Measurements from ENCODE around the gene TSR3. TPM values are rescaled to one million over a fixed set of nuclear protein-coding genes. Genes with fewer than 3 reads are reported as not detected.

Gene TSR3
- total and polyA plus RNA-seq, 2 of the 13 experiments (the other 11 are each of a cell fraction or from before 2014, with no cell fraction given), result 24.2 to 51.0 TPM

DNA sequence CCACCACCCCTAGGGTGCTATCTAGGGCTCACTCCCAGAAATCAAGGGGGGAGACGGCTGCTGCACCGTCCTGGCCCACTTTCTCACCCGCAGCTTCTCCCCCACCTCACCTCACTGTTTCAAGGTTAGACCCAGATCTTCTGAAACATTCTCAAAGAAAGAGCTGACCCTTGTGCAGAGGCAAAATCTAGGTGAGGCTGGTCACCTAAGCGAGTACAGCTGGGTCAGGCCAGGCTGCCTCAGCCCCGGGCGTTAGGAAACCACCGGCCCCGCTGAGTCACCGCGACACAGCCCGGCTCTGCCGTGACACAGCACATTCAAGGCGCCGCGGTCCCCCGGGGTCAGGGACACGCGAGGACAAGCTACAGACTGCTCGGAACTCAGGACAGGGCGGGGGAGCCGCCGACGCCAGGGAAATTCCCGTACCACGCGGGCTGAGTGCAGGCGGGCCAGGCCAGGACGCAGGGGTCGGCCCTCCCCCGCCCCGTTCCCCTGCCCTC is 27.2 kb upstream of the TSR3 start (continued):
- TF ChIP-seq HOXA3 (CRISPR knock-in tag; IDR thresholded peaks at IDR 0.05), result peak; percentile 31; the same call in 1 of the 2 replicates
- TF ChIP-seq HOXD1 (CRISPR knock-in tag; IDR thresholded peaks at IDR 0.05), result no peak
- TF ChIP-seq, protein P1, sequence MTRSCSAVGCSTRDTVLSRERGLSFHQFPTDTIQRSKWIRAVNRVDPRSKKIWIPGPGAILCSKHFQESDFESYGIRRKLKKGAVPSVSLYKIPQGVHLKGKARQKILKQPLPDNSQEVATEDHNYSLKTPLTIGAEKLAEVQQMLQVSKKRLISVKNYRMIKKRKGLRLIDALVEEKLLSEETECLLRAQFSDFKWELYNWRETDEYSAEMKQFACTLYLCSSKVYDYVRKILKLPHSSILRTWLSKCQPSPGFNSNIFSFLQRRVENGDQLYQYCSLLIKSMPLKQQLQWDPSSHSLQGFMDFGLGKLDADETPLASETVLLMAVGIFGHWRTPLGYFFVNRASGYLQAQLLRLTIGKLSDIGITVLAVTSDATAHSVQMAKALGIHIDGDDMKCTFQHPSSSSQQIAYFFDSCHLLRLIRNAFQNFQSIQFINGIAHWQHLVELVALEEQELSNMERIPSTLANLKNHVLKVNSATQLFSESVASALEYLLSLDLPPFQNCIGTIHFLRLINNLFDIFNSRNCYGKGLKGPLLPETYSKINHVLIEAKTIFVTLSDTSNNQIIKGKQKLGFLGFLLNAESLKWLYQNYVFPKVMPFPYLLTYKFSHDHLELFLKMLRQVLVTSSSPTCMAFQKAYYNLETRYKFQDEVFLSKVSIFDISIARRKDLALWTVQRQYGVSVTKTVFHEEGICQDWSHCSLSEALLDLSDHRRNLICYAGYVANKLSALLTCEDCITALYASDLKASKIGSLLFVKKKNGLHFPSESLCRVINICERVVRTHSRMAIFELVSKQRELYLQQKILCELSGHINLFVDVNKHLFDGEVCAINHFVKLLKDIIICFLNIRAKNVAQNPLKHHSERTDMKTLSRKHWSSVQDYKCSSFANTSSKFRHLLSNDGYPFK (CRISPR knock-in tag; IDR thresholded peaks at IDR 0.05; ENCODE audit: borderline replicate concordance), result no peak
- TF ChIP-seq ZNF136 (CRISPR knock-in tag; IDR thresholded peaks at IDR 0.05; ENCODE audit: low read depth), result no peak
- no peak for TF ChIP-seq LCORL (IDR thresholded peaks at IDR 0.05)
- peak; percentile 42; the same call in 1 of the 2 replicates for TF ChIP-seq LCORL (CRISPR knock-in tag; IDR thresholded peaks at IDR 0.05)
- TF ChIP-seq, protein P2, sequence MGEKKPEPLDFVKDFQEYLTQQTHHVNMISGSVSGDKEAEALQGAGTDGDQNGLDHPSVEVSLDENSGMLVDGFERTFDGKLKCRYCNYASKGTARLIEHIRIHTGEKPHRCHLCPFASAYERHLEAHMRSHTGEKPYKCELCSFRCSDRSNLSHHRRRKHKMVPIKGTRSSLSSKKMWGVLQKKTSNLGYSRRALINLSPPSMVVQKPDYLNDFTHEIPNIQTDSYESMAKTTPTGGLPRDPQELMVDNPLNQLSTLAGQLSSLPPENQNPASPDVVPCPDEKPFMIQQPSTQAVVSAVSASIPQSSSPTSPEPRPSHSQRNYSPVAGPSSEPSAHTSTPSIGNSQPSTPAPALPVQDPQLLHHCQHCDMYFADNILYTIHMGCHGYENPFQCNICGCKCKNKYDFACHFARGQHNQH (CRISPR knock-in tag; IDR thresholded peaks at IDR 0.05), result peak; percentile 73; the same call in 1 of the 2 replicates
- peak; percentile 74 for TF ChIP-seq AGO2 (optimal IDR thresholded peaks at IDR 0.05; ENCODE audit: low read depth, low read length)
- no peak for TF ChIP-seq SP1 (IDR thresholded peaks at IDR 0.05)
- peak; percentile 28; the same call in 1 of the 2 replicates for TF ChIP-seq SP1 (CRISPR knock-in tag; IDR thresholded peaks at IDR 0.05)
- peak; percentile 59 for TF ChIP-seq TEAD3 (CRISPR knock-in tag; optimal IDR thresholded peaks at IDR 0.05; ENCODE audit: borderline replicate concordance)
- no peak for TF ChIP-seq FLYWCH1 (CRISPR knock-in tag; IDR thresholded peaks at IDR 0.05)
- no peak for TF ChIP-seq ZNF225 (CRISPR knock-in tag; IDR thresholded peaks at IDR 0.05)
- no peak for TF ChIP-seq ZNF746 (CRISPR knock-in tag; IDR thresholded peaks at IDR 0.05)
- no peak for TF ChIP-seq ZNF329 (CRISPR knock-in tag; IDR thresholded peaks at IDR 0.05; ENCODE audit: low read depth)
- peak; percentile 28; the same call in 1 of the 2 replicates for TF ChIP-seq FOXK1 (CRISPR knock-in tag; IDR thresholded peaks at IDR 0.05; ENCODE audit: borderline replicate concordance, low read depth)
- TF ChIP-seq, protein P3, sequence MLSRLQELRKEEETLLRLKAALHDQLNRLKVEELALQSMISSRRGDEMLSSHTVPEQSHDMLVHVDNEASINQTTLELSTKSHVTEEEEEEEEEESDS (CRISPR knock-in tag; IDR thresholded peaks at IDR 0.05; ENCODE audit: borderline replicate concordance), result no peak
- TF ChIP-seq, protein P4, sequence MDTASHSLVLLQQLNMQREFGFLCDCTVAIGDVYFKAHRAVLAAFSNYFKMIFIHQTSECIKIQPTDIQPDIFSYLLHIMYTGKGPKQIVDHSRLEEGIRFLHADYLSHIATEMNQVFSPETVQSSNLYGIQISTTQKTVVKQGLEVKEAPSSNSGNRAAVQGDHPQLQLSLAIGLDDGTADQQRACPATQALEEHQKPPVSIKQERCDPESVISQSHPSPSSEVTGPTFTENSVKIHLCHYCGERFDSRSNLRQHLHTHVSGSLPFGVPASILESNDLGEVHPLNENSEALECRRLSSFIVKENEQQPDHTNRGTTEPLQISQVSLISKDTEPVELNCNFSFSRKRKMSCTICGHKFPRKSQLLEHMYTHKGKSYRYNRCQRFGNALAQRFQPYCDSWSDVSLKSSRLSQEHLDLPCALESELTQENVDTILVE (CRISPR knock-in tag; IDR thresholded peaks at IDR 0.05), result 0 out of 2 replicates have a peak, but pooled peaks have one; percentile 31
- no peak for TF ChIP-seq ONECUT2 (CRISPR knock-in tag; IDR thresholded peaks at IDR 0.05)
- TF ChIP-seq, protein P5, sequence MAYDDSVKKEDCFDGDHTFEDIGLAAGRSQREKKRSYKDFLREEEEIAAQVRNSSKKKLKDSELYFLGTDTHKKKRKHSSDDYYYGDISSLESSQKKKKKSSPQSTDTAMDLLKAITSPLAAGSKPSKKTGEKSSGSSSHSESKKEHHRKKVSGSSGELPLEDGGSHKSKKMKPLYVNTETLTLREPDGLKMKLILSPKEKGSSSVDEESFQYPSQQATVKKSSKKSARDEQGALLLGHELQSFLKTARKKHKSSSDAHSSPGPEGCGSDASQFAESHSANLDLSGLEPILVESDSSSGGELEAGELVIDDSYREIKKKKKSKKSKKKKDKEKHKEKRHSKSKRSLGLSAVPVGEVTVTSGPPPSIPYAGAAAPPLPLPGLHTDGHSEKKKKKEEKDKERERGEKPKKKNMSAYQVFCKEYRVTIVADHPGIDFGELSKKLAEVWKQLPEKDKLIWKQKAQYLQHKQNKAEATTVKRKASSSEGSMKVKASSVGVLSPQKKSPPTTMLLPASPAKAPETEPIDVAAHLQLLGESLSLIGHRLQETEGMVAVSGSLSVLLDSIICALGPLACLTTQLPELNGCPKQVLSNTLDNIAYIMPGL (CRISPR knock-in tag; IDR thresholded peaks at IDR 0.05; ENCODE audit: borderline replicate concordance in 1 of 2, low read depth in 1 of 2), result peak in 1 of 2 experiments; percentile 67; a peak in 1 of 4 replicates
- TF ChIP-seq HDAC2 (CRISPR knock-in tag; IDR thresholded peaks at IDR 0.05), result peak; percentile 52; the same call in 1 of the 2 replicates
- TF ChIP-seq MTF2 (CRISPR knock-in tag; IDR thresholded peaks at IDR 0.05; ENCODE audit: borderline replicate concordance), result peak; percentile 61; the same call in 1 of the 2 replicates
- TF ChIP-seq BCL6 (CRISPR knock-in tag; IDR thresholded peaks at IDR 0.05), result peak; percentile 6; the same call in 1 of the 2 replicates
- TF ChIP-seq KDM5A (IDR thresholded peaks at IDR 0.05; ENCODE audit: borderline replicate concordance, low read length), result no peak
- peak; percentile 54; the same call in 1 of the 2 replicates for TF ChIP-seq ARNT2 (CRISPR knock-in tag; IDR thresholded peaks at IDR 0.05; ENCODE audit: low read depth)
